ACC112 (cell line): ENCODE results near the gene MRGPRX2.

Experiments used
- H2AFZ ChIP-seq: fragments of 200-600 bp; sonication (generic); one replicate; pipeline ENCODE4 v1.6.0; 2017; ENCODE audit warnings: antibody characterized with exemption, low read length; ENCODE audit not compliant: unreplicated experiment
- H3K27ac ChIP-seq: fragments of 200-600 bp; sonication (generic); 2 replicates; pipeline ENCODE4 v1.5.1; 2014; ENCODE audit warnings: low read depth, mild to moderate bottlenecking, antibody characterized with exemption, low read length, moderate library complexity
- H3K27me3 ChIP-seq: fragments of 200-600 bp; sonication (generic); 2 replicates; pipeline ENCODE4 v1.6.1; 2014; ENCODE audit warnings: mild to moderate bottlenecking, antibody characterized with exemption, low read length, moderate library complexity, mixed read lengths; ENCODE audit not compliant: insufficient read depth
- H3K36me3 ChIP-seq: fragments of 200-600 bp; sonication (generic); 2 replicates; pipeline ENCODE4 v1.6.1; 2016; ENCODE audit warnings: mild to moderate bottlenecking, antibody characterized with exemption, low read length, moderate library complexity, mixed read lengths; ENCODE audit not compliant: insufficient read depth
- H3K4me1 ChIP-seq: fragments of 200-600 bp; sonication (generic); one replicate; pipeline ENCODE4 v1.6.1; 2016; ENCODE audit warnings: low read length, mixed read lengths; ENCODE audit not compliant: insufficient read depth, unreplicated experiment, control insufficient read depth
- H3K4me3 ChIP-seq: fragments of 200-600 bp; sonication (generic); 2 replicates; pipeline ENCODE4 v1.5.1; 2014; ENCODE audit warnings: mild to moderate bottlenecking, low read depth, low read length
- H3K79me2 ChIP-seq: fragments of 200-600 bp; sonication (generic); one replicate; pipeline ENCODE4 v1.6.0; 2016; ENCODE audit warnings: low read length; ENCODE audit not compliant: control insufficient read depth, unreplicated experiment, insufficient read depth

The MRGPRX2 gene

GRCh38 chr11:19049351-19049750, 11.2 kb downstream of the MRGPRX2 start:
- Histone ChIP-seq H3K27ac (no peak overlapping the region), H3K4me3 (no peak overlapping the region), H3K79me2 (no peaks in the 10 kb centered on the region), H3K27me3 (peaks cover 80% of the 10 kb centered on the region), H3K4me1 (no peaks in the 10 kb centered on the region), H3K36me3 (no peaks in the 10 kb centered on the region), H2AFZ (no peak overlapping the region)

GRCh38 chr11:19040051-19040450, 20.5 kb downstream of the MRGPRX2 start:
- Histone ChIP-seq H2AFZ (no peak overlapping the region), H3K27me3 (peaks cover 94% of the 10 kb centered on the region), H3K36me3 (no peaks in the 10 kb centered on the region), H3K27ac (no peak overlapping the region), H3K4me1 (no peaks in the 10 kb centered on the region), H3K4me3 (no peak overlapping the region), H3K79me2 (no peaks in the 10 kb centered on the region)

GRCh38 chr11:19039409-19039808, 21.1 kb downstream of the MRGPRX2 start:
- no peaks in the 10 kb centered on the region for H3K36me3 ChIP-seq
- H3K4me3 ChIP-seq: no peak overlapping the region
- no peak overlapping the region for H3K27ac ChIP-seq
- H3K27me3 ChIP-seq: peaks cover 91% of the 10 kb centered on the region
- H3K79me2 ChIP-seq: no peaks in the 10 kb centered on the region
- H2AFZ ChIP-seq: no peak overlapping the region
- no peaks in the 10 kb centered on the region for H3K4me1 ChIP-seq

GRCh38 chr11:19032990-19033389, 27.5 kb downstream of the MRGPRX2 start:
- Histone ChIP-seq H3K4me1 (peaks cover 1% of the 10 kb centered on the region), H3K27ac (no peak overlapping the region), H2AFZ (no peak overlapping the region), H3K36me3 (no peaks in the 10 kb centered on the region), H3K79me2 (no peaks in the 10 kb centered on the region), H3K4me3 (no peak overlapping the region), H3K27me3 (peaks cover 70% of the 10 kb centered on the region)

- H3K4me3 ChIP-seq: no peak overlapping the region
- H2AFZ ChIP-seq: no peak overlapping the region
- H3K27ac ChIP-seq: peak overlapping the region; percentile 73
- peaks cover 3% of the 10 kb centered on the region for H3K4me1 ChIP-seq
- no peaks in the 10 kb centered on the region for H3K79me2 ChIP-seq
- H3K36me3 ChIP-seq: no peaks in the 10 kb centered on the region
- peaks cover 65% of the 10 kb centered on the region for H3K27me3 ChIP-seq
These were observed 32.5 kb downstream of the MRGPRX2 start for GRCh38 chr11:19027829-19028595.

GRCh38 chr11:19026862-19027261, 33.7 kb downstream of the MRGPRX2 start:
- Histone ChIP-seq H2AFZ (no peak overlapping the region), H3K4me3 (no peak overlapping the region), H3K27ac (no peak overlapping the region), H3K4me1 (peaks cover 3% of the 10 kb centered on the region), H3K27me3 (peaks cover 70% of the 10 kb centered on the region), H3K36me3 (no peaks in the 10 kb centered on the region), H3K79me2 (no peaks in the 10 kb centered on the region)

- Histone ChIP-seq H3K27me3 (peaks cover 76% of the 10 kb centered on the region), H3K36me3 (no peaks in the 10 kb centered on the region), H3K4me3 (no peak overlapping the region), H3K79me2 (no peaks in the 10 kb centered on the region), H3K27ac (no peak overlapping the region), H3K4me1 (peaks cover 3% of the 10 kb centered on the region), H2AFZ (no peak overlapping the region)
These were observed 34.8 kb downstream of the MRGPRX2 start for GRCh38 chr11:19025481-19026406.

GRCh38 chr11:19020831-19021230, 39.7 kb downstream of the MRGPRX2 start:
- no peaks in the 10 kb centered on the region for H3K36me3 ChIP-seq
- peaks cover 98% of the 10 kb centered on the region for H3K27me3 ChIP-seq
- no peaks in the 10 kb centered on the region for H3K4me1 ChIP-seq
- H3K27ac ChIP-seq: no peak overlapping the region
- H2AFZ ChIP-seq: no peak overlapping the region
- no peaks in the 10 kb centered on the region for H3K79me2 ChIP-seq
- H3K4me3 ChIP-seq: no peak overlapping the region

- H3K36me3 ChIP-seq: no peaks in the 10 kb centered on the region
- H3K27me3 ChIP-seq: peaks cover 93% of the 10 kb centered on the region
- no peak overlapping the region for H3K4me3 ChIP-seq
- no peaks in the 10 kb centered on the region for H3K79me2 ChIP-seq
- no peaks in the 10 kb centered on the region for H3K4me1 ChIP-seq
- no peak overlapping the region for H2AFZ ChIP-seq
- H3K27ac ChIP-seq: no peak overlapping the region
These were observed 41.6 kb downstream of the MRGPRX2 start for GRCh38 chr11:19018901-19019300.

- Histone ChIP-seq H3K27me3 (peaks cover 58% of the 10 kb centered on the region), H3K4me3 (no peak overlapping the region), H3K36me3 (no peaks in the 10 kb centered on the region), H2AFZ (no peak overlapping the region), H3K4me1 (no peaks in the 10 kb centered on the region), H3K79me2 (no peaks in the 10 kb centered on the region), H3K27ac (no peak overlapping the region)
These were observed 47.2 kb downstream of the MRGPRX2 start for GRCh38 chr11:19013181-19013857.
